Epithelial cell of esophagus (primary cell): ENCODE measurements around the gene RNASEH1.

Experiments used
- DNase-seq: peaks from one replicate; pipeline ENCODE4 v3.0.0; 2010; ENCODE audit warnings: low read depth
- H3K4me3 ChIP-seq: 2 replicates; pipeline ENCODE4 v1.5.1; 2011; ENCODE audit warnings: mild to moderate bottlenecking, low read length, control low read depth
- TF ChIP-seq, protein P1 (sequence below): IDR thresholded peaks from 2 replicates; pipeline ENCODE4 v1.5.1; 2011; ENCODE audit warnings: low read depth, mild to moderate bottlenecking, low read length, control low read depth, inconsistent platforms; ENCODE audit not compliant: insufficient read depth; ENCODE audit errors: missing control alignments

The RNASEH1 gene

DNA sequence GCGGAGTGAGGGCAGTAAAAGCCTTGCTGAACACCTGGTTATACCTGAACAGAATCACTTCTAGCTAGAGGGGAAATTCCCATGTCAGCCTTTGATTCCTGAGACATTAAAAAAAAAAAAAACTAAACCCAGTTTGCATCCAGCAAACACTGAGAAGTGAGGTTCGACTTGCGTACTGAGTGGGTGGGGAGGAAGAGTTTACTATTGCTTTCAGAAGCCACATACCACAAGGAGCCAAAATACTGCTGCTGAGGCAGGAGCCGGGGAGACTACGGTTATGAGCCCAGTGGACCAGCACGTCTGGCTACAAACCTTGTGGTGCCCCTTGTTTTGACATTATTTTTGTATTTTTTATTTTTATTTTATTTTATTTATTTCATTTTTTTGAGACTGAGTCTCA lies 39.4 kb upstream of the RNASEH1 start:
- DNase-seq = no peak
- TF ChIP-seq, protein P1, sequence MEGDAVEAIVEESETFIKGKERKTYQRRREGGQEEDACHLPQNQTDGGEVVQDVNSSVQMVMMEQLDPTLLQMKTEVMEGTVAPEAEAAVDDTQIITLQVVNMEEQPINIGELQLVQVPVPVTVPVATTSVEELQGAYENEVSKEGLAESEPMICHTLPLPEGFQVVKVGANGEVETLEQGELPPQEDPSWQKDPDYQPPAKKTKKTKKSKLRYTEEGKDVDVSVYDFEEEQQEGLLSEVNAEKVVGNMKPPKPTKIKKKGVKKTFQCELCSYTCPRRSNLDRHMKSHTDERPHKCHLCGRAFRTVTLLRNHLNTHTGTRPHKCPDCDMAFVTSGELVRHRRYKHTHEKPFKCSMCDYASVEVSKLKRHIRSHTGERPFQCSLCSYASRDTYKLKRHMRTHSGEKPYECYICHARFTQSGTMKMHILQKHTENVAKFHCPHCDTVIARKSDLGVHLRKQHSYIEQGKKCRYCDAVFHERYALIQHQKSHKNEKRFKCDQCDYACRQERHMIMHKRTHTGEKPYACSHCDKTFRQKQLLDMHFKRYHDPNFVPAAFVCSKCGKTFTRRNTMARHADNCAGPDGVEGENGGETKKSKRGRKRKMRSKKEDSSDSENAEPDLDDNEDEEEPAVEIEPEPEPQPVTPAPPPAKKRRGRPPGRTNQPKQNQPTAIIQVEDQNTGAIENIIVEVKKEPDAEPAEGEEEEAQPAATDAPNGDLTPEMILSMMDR = no peak
- H3K4me3 ChIP-seq = no peak overlapping the region

DNA sequence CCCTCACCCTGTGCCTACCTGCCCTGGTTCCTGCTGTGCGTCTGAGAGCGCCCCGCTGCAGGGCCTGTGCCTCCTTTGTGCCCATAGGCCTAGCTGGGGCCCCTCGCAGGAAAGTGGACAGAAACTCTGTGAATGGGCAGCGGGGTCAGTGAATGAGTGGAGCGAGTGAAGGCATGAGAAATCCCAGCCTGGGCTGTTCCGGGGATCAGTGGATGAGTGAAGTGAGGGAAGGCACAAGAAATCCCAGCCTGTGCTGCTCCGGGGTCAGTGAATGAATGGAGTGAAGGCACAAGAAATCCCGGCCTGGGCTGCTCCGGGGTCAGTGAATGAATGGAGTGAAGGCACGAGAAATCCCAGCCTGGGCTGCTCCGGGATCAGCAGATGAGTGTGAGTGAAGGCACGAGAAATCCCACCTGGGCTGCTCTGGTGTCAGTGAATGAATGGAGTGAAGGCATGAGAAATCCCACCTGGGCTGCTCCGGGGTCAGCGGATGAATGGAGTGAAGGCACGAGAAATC lies 38.8 kb upstream of the RNASEH1 start:
- TF ChIP-seq, protein P1 = no peak
- DNase-seq = no peak

DNA sequence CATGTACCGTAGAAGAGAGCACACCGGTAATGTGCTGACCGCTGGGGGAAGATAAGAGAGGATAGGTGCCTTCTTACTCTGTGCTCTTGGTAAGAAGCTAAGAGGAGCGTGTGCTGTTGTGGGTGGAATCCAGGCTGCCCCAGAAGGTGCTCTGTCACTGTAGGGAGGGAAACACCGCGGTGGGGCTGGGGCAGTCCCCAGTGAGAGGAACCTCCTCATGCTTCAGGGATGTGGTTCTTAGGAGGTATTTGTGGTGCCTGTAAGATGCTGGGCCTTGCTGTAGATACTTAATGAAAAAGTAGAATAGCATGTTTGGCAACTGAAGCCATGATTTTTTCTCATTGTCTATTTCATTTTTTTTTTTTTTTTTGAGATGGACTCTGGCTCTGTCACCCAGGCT lies 37.9 kb upstream of the RNASEH1 start:
- H3K4me3 ChIP-seq = no peak overlapping the region
- no peak for DNase-seq
- TF ChIP-seq, protein P1 = no peak

More for the DNA sequence above, 38.8 kb upstream of the RNASEH1 start:
- H3K4me3 ChIP-seq = no peak overlapping the region

DNA sequence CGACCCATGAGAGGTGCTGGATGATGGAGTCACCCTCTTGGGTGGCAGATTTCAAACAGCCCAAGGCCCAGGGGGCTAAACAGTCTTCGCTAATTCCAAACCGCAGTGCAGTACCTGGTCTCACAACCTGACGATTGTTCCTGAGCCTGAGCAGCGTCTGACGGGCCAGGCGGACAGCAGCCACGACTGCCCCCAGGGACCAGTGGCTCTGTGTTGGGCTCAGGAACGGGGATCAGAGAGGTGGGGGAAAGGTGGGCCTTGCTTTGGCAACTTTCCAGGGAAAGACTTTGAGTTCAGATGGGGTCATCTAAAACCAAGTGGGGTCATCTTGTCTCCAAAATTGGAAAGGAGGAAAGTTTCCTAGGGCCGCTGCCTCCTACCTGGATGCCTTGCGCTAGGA lies 37.3 kb upstream of the RNASEH1 start:
- no peak for DNase-seq
- no peak overlapping the region for H3K4me3 ChIP-seq
- TF ChIP-seq, protein P1 = no peak

DNA sequence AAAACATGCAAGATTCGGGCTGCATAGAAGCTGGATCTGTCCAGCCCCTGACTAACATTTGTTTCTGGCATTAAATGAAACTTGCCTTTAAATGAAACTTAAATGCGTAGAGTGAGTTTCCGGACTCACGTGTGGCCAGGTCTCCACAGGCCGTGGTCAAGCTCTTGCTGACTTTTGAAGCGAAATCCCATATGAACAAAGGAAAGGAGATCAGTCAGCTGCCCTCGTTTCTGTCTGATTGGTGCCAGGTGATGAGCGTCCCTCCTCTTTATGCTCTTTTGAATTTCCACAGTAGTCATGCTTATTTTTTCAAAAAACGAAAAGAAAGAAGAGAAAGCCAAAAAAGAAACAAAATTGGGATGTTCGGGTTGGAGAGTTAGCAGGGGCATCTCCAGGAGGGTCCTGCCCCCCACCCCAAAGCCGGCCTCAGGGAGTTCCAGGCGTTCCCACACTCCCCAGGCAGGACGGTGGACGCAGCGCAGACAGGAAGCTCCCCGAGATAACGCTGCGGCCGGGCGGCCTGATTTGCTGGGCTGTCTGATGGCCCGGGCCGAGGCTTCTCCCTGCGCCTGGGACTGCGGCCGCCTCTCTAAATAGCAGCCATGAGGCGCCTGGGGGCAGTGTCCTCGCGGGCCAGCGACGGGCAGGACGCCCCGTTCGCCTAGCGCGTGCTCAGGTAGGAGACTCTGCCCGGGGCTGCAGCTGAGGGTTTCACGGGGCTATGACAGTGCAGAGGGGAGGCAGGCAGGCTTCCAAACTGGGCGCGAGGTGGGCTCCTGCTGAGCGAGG lies 36.6 kb upstream of the RNASEH1 start, which contains the start of gene COLEC11:
Gene COLEC11 (plus strand): TSS at position 620 of the 789 bp plus-strand sequence. CDS start 9,229 bp downstream, outside the sequence.
- no peak within 1 kb of the TSS for H3K4me3 ChIP-seq
- peak; percentile 15 for DNase-seq
- TF ChIP-seq, protein P1 = peak; percentile 11

DNA sequence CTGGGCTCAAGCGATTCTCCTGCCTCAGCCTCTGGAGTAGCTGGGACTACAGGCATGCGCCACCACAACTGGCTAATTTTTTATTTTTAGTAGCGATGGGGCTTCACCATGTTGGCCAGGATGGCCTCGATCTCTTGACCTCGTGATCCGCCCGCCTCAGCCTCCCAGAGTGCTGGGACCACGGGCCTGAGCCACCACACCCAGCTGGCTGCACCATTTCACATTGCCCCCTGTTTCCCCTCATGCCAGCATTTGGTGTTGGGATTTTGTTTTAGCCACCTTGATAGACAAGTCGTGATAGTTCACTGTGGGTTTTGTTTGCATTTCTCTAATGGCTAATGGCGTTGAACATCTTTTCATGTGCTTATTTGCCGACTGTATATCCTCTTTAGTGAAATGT lies 31.0 kb upstream of the RNASEH1 start:
- TF ChIP-seq, protein P1 = no peak
- DNase-seq = no peak

More for the DNA sequence above, 31.0 kb upstream of the RNASEH1 start:
- no peak overlapping the region for H3K4me3 ChIP-seq
